T-helper 2 cell treated with Interferon-gamma antibody and Interleukin-4, amounts not matched to agents 5 μg/mL and 100 μg/mL, for 36 hours (primary cell): ENCODE measurements around the gene DHRS2.
A peak's percentile ranks its signal among the peaks of the same experiment; 100 is the strongest.
"Not testable (repeated sequence)": the region's sequence is repeated elsewhere in the genome, so short reads cannot be mapped to it uniquely, and the experiment has no call there.

ENCODE experiments used
- DNase-seq: peaks from one replicate; pipeline ENCODE4 v3.0.0; 2021; ENCODE audit warnings: low spot score
- H3K27ac Mint-ChIP-seq: one replicate; pipeline ENCODE4 v1.8.0; 2021; ENCODE audit warnings: mild to moderate bottlenecking, mixed read lengths
- H3K27me3 Mint-ChIP-seq: one replicate; pipeline ENCODE4 v1.8.0; 2021; ENCODE audit warnings: low read depth, mixed read lengths
- H3K36me3 Mint-ChIP-seq: one replicate; pipeline ENCODE4 v1.8.0; 2021; ENCODE audit warnings: low read depth, mixed read lengths
- H3K4me1 Mint-ChIP-seq: one replicate; pipeline ENCODE4 v1.8.0; 2021; ENCODE audit warnings: low read depth, mixed read lengths
- H3K4me3 Mint-ChIP-seq: one replicate; pipeline ENCODE4 v1.8.0; 2022; ENCODE audit warnings: mild to moderate bottlenecking, moderate library complexity, mixed read lengths
- H3K9me3 Mint-ChIP-seq: one replicate; pipeline ENCODE4 v1.8.0; 2021; ENCODE audit warnings: mixed read lengths

The DHRS2 gene

DNA sequence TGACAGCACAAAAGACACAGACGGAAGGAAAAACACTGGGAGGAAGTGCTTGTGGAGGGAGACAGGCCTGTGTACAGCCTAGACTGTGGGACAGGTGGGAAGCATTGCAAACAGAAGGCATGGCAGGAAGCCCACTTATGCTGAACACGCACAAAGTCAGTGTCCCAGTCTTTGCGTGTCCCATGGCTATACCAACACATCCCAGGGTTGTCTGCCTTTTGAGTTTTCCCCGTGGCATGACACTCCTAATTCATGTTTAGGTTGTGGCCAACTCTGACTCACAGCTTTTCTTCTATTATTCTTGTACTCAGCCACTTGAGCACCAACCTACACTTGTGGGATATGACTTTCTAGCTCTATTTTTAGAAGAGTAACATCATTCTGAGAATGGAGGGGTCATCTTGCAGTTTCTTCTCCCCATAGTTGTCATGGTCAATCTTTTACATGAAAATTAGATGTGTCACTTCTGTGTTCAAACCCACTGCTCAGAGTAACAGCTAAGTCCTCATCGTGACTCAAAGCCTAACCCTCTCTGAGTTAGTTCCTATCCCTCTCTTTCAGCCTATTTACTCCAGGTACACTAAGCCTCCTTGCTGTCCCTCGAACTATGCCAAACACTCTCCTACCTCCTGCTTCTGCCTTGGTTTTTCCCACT lies 30.1 kb upstream of the DHRS2 start:
- H3K27ac Mint-ChIP-seq = peak overlapping the region; percentile 13
- DNase-seq = peak; percentile 50
- peaks cover 30% of the 10 kb centered on the region for H3K4me1 Mint-ChIP-seq
- H3K4me3 Mint-ChIP-seq = no peak overlapping the region
- peaks cover 12% of the 10 kb centered on the region for H3K9me3 Mint-ChIP-seq
- no peaks in the 10 kb centered on the region for H3K27me3 Mint-ChIP-seq
- H3K36me3 Mint-ChIP-seq = peaks cover 4% of the 10 kb centered on the region

DNA sequence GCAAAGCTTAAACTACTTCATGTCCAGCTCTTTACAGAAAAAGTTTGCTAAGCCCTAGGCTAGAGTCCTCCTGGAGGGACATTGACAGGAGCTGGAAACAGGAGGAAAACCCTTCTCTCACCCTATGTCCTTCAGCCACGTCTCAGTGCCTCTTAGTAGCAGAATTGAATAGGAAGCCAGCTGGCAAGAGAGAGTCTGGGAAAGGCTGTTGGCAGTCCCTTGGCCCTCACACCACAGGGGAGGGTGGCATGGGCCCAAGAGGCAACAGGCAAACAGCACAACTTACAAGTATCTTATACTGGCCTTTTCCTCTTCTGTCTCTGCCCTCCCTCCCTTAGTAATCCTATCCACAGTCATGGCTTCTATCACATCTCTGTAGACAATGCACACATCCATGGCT lies 27.7 kb upstream of the DHRS2 start:
- DNase-seq = no peak
- Mint-ChIP-seq H3K4me3 (no peak overlapping the region), H3K36me3 (peaks cover 4% of the 10 kb centered on the region), H3K9me3 (peaks cover 12% of the 10 kb centered on the region), H3K4me1 (peaks cover 32% of the 10 kb centered on the region), H3K27ac (no peak overlapping the region), H3K27me3 (no peaks in the 10 kb centered on the region)

DNA sequence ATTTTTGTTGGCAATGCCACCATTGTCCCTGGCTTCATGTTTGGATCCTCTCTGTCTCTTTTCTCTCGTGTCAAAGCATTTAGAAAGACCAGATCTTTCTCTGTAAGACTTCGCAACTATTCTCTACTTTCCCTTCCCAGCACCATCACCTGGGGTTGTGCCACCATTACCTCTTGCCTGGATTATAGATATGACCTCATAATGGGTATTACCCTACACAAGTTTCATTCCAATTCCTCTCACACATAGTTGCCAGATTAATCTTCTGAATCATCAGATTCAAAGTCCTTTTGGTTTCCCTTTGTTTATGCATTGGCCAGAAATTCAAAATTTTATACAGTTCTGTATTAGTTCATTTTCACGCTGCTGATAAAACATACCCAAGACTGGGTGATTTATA lies 27.2 kb upstream of the DHRS2 start:
- peaks cover 4% of the 10 kb centered on the region for H3K36me3 Mint-ChIP-seq

DNA sequence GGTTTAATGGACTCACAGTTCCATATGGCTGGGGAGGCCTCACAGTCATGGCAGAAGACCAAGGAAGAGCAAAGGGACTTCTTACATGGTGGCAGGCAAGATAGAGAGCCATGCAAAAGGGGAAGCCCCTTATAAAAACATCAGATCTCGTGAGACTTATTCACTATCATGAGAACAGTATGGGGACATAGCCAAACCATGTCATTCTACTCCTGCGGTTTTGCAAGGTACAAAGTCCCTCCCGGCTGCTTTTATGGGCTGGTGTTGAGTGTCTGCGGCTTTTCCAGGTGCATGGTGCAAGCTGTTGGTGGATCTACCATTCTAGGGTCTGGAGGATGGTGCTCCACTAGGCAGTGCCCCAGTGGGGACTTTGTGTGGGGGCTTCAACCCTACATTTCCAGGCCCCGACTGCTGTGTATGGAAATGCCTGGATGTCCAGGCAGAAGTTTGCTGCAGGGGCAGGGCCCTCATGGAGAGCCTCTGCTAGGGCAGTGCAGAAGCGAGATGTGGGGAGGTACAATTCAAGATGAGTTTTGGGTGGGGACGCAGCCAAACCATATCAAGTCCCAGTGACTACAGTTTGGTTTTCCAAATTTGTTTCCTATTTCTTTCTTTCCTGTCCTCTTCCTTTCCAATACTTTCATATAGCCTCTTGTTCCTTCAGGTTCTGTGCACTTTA lies 26.6 kb upstream of the DHRS2 start:
- Mint-ChIP-seq H3K4me3 (peak overlapping the region; percentile 5), H3K27ac (peak overlapping the region; percentile 96), H3K4me1 (peaks cover 32% of the 10 kb centered on the region), H3K9me3 (peaks cover 12% of the 10 kb centered on the region)
- H3K36me3 Mint-ChIP-seq, H3K27me3 Mint-ChIP-seq, DNase-seq: not testable (repeated sequence)

More for the DNA sequence above, 27.2 kb upstream of the DHRS2 start:
- no peak for DNase-seq
- H3K9me3 Mint-ChIP-seq = peaks cover 12% of the 10 kb centered on the region
- H3K4me1 Mint-ChIP-seq = peaks cover 32% of the 10 kb centered on the region
- H3K4me3 Mint-ChIP-seq = no peak overlapping the region
- H3K27ac Mint-ChIP-seq = peak overlapping the region; percentile 56
- H3K27me3 Mint-ChIP-seq = no peaks in the 10 kb centered on the region

DNA sequence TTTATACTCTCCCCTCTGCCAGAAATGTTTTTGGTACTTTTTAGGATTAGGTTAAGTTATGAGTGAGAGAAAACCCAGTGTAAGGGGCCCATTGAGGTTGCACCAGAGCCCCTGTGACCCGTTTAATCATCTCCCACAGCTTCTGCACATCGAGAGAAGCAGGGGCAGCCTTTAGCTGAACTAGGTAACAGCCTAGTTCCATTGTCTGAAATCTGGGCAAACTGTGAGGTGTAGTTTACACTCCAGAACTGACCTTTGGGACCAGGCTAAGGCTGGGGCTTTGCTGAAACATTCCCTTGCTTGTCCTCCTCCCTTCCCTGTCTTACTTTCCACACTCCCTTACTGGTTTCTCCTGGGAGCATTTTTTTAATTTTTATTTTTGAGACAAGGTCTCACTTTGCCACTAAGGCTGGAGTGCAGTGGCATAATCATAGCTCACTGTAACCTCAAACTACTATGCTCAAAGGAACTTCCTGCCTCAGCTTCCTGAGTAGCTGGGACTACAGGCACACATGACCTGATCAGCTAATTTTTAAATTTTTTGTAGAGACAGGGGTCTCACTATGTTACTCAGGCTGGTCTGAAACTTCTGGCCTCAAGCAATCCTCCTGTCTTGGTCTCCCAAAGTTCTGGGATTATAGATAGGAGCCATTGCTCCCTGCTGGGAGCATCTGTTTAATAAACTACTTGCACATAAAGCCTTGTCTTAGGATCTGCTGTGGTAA lies 25.9 kb upstream of the DHRS2 start:
- no peak for DNase-seq
- H3K4me1 Mint-ChIP-seq = peaks cover 32% of the 10 kb centered on the region
- peak overlapping the region; percentile 96 for H3K27ac Mint-ChIP-seq
- no peaks in the 10 kb centered on the region for H3K27me3 Mint-ChIP-seq
- H3K9me3 Mint-ChIP-seq = peaks cover 12% of the 10 kb centered on the region
- peak overlapping the region; percentile 71 for H3K4me3 Mint-ChIP-seq
- H3K36me3 Mint-ChIP-seq = peaks cover 4% of the 10 kb centered on the region

DNA sequence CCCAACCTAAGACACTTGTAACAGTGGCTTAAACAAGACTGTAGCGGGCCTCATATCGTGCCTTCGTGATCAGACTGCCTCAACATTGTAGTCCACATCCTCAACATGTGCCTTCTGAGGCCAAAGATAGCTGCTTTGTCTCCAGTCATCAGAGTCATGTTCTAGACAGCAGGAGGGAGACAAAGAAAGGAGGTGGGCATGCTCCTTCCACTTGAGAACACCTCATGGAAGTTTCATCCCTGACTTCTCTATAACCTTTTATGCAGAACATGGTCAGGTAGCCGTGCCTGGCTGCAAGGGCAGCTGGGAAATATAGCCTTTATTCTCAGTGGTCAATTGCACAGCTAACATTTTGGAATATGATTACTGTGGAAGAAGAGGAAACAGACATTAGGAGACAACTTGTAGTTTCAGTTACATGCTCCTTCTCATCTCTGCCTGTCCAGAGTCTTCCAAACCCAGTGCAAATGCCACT lies 25.3 kb upstream of the DHRS2 start:
- no peaks in the 10 kb centered on the region for H3K27me3 Mint-ChIP-seq
- no peak for DNase-seq
- peaks cover 12% of the 10 kb centered on the region for H3K9me3 Mint-ChIP-seq
- peak overlapping the region; percentile 71 for H3K4me3 Mint-ChIP-seq
- peaks cover 27% of the 10 kb centered on the region for H3K4me1 Mint-ChIP-seq
- H3K36me3 Mint-ChIP-seq = peaks cover 4% of the 10 kb centered on the region
- H3K27ac Mint-ChIP-seq = peak overlapping the region; percentile 96

DNA sequence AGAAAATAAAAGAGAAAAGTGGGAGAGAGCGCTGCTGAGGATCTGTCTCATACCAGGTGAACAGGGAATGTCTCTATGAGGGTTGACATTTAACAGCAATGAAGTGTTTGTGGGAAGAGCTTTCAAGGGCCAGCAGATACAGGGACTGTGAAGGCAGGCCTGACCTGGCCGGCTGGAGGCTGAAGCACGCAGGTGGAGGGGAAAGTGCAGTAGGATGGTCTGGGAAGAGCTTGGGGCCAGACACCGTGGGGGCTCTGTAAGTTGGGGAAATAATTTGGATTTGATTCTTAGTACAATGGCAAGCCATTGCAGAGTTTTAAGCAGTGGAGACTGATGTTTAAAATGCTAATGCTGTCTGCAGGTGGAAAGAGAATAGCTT lies 23.8 kb upstream of the DHRS2 start:
- Mint-ChIP-seq H3K27ac (no peak overlapping the region), H3K4me3 (no peak overlapping the region)

DNA sequence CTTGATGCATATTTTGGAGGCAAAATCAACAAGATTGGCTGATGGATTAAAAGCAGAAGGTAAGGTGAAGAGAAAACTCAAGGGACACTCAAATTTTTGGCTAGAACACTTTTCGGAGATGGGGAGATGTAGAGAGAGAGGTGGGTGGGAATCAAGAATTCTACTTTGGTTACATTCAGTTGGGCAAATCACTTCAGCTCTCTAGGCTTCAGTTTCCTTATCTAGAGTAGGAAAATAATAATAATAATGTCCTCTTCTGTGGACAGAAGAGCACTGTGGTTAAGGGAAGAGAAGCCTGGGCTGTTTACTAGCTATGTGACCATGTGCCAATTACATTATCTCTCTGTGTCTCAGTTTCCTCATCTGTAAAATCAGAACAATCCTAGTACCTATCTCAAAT lies 23.4 kb upstream of the DHRS2 start:
- DNase-seq = no peak
- Mint-ChIP-seq H3K4me1 (peaks cover 20% of the 10 kb centered on the region), H3K9me3 (peaks cover 12% of the 10 kb centered on the region), H3K27ac (no peak overlapping the region), H3K4me3 (no peak overlapping the region), H3K36me3 (peaks cover 4% of the 10 kb centered on the region), H3K27me3 (no peaks in the 10 kb centered on the region)

More for the DNA sequence above, 23.8 kb upstream of the DHRS2 start:
- Mint-ChIP-seq H3K27me3 (no peaks in the 10 kb centered on the region), H3K4me1 (peaks cover 21% of the 10 kb centered on the region), H3K9me3 (peaks cover 12% of the 10 kb centered on the region), H3K36me3 (peaks cover 4% of the 10 kb centered on the region)
- DNase-seq = no peak

DNA sequence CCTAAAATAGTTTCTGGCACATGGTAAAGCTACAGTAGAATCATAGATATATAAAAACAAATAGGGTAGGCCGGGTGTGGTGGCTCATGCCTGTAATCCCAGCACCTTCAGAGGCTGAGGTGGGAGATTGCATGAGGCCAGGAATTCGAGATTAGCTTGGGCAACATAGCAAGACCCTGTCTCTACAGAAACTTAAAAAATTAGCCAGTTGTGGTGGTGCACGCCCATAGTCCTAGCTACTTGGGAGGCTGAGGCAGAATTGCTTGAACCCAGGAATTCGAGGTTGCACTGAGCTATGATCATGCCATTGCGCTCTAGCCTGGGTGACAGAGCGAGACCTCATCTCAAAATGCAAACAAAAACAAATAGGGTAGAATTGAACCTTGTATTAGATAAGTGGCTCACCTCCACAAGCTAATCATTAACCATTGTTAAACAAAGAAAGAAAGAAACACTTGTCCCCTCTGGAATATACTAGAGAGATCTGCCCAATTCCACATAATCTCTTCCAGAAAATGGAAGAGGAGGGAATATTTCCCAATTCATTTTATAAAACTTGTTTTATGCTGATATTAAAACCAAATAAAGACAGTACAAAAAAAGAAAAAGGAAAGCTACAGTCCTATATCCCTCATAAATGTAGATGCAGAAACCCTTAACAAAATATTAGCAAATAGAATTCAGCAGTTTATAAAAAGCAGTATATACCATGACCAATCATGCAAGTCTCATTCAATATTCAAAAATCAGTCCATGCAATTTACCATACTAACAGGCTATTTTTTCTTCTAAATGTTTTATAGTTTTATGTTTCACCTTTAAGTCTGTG lies 22.7 kb upstream of the DHRS2 start:
- Mint-ChIP-seq H3K27me3 (no peaks in the 10 kb centered on the region), H3K4me3 (no peak overlapping the region), H3K27ac (no peak overlapping the region), H3K9me3 (peaks cover 12% of the 10 kb centered on the region), H3K4me1 (peaks cover 20% of the 10 kb centered on the region), H3K36me3 (peaks cover 4% of the 10 kb centered on the region)
- DNase-seq = no peak

DNA sequence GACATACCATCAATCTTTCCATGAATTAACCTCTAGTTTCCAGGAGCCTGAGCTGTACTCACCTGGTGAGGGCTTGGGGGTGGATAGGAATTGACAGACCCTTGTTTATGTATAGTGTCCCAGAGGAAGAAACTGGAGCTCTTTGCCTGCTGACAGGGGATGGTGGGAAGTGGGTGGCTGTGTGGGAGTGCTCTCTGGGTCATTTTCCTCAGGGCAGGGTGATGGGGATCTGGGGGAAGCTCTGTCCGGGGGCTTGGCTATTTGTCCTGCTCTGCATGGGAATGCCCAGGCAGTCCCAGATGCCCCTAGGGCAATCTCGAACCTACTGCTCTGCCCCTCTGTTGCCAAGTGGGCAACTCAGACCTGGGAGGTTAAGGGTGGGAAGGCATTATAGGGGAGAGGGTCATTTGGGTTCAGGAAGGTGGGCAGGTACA lies 21.8 kb upstream of the DHRS2 start:
- DNase-seq = no peak
- Mint-ChIP-seq H3K27me3 (no peaks in the 10 kb centered on the region), H3K36me3 (peaks cover 1% of the 10 kb centered on the region), H3K27ac (no peak overlapping the region), H3K9me3 (peaks cover 4% of the 10 kb centered on the region), H3K4me3 (no peak overlapping the region), H3K4me1 (peaks cover 14% of the 10 kb centered on the region)

DNA sequence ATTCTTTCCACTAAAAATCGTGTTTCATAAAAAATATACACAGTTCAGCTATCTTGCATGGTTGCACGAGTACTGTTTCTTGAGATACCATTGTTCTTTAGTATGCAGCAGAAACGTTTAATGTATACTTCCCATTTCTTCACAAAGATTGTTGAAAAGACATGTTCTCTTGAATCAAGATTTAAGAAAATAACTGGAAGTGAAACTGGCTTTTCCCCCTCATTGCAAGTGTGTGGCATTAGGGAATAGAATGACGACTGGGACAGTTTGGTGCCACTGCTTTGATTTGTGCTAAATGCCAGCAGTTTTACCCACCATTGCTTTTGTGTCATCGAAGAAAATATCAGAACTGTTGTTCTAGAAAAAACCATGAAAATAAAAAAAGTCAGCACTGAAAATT lies 20.3 kb upstream of the DHRS2 start:
- Mint-ChIP-seq H3K9me3 (no peaks in the 10 kb centered on the region), H3K4me3 (no peak overlapping the region), H3K27me3 (peaks cover 2% of the 10 kb centered on the region), H3K4me1 (peaks cover 4% of the 10 kb centered on the region), H3K36me3 (no peaks in the 10 kb centered on the region), H3K27ac (no peak overlapping the region)
- no peak for DNase-seq

DNA sequence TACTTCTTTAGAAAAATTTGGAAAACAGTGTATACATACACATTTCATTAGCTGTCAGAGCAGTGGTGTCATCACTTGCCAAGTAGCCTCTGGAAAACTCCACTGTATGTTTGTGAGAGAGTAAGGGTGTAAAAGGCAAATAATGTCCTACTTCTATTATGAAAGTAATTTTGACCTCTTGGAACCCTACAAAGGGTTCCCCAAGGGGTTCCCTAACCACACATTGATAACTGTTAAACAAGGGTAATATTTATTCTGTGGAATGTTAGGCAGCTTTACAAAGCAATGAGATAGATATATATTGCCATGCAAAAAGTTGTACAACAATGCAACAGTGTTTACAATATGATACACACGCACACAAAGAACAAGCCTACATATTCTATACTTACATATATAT lies 18.6 kb upstream of the DHRS2 start:
- Mint-ChIP-seq H3K36me3 (no peaks in the 10 kb centered on the region), H3K27me3 (peaks cover 4% of the 10 kb centered on the region), H3K9me3 (no peaks in the 10 kb centered on the region), H3K4me3 (no peak overlapping the region), H3K4me1 (no peaks in the 10 kb centered on the region), H3K27ac (no peak overlapping the region)
- DNase-seq = no peak

DNA sequence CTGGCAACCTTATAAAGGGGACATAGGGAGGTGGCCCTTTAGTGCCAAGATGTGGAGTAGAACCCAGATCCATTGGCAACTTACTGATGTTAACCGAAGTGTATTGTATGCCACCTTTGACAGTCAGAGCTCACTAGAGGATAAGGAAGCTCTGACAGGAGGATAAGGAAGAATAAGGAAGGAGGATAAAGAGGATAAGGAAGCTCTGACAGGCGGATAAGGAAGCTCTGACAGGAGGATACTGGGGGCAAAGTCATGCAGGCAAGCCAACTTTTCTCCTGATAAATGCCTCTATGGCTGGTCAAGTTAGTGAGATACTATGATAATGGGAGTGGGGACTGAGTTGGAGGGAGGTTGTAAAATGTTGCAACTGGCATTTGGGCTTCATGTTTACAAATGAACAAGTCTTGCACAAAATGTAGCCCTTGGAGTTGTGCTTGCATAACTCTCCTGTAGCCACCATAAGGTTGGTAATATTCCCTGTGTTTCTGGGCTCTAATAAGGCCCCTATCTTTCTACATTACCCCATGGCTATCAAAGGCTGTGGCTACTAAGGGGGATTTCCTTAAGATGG lies 17.7 kb upstream of the DHRS2 start:
- no peaks in the 10 kb centered on the region for H3K4me1 Mint-ChIP-seq
- no peaks in the 10 kb centered on the region for H3K36me3 Mint-ChIP-seq
- DNase-seq = no peak
- peaks cover 4% of the 10 kb centered on the region for H3K27me3 Mint-ChIP-seq
- H3K4me3 Mint-ChIP-seq = no peak overlapping the region
- H3K27ac Mint-ChIP-seq = no peak overlapping the region
- peaks cover 5% of the 10 kb centered on the region for H3K9me3 Mint-ChIP-seq
